Omental fat pad (tissue), 4 donors: ENCODE results near the gene CYP11A1. TPM values are rescaled to one million over a fixed set of nuclear protein-coding genes. Genes with fewer than 3 reads are reported as not detected.

Experiments
- ATAC-seq: fragments of 150-250 bp; one replicate; pipeline ENCODE4 v1.9.1; 2016; ENCODE audit warnings: mild to moderate bottlenecking, moderate library complexity; ENCODE audit not compliant: low FRiP score
- DNase-seq: peaks from one replicate; pipeline ENCODE4 v3.0.0-alpha.2; 2019; ENCODE audit warnings: low spot score
- total RNA-seq, 4 donors: library from RNA; depleted of rRNA; stranded (reverse); fragments of >200 nt; gene quantifications; one replicate each; pipeline ENCODE4 v1.1.0, GENCODE V29; 2016
- TF ChIP-seq, protein P1 (sequence below), 3 donors: fragments of 450-650 bp; IDR thresholded peaks; one replicate each; pipeline ENCODE4 v1.5.1; 2016 to 2017; ENCODE audit warnings: antibody characterized with exemption in 3 of 3, mild to moderate bottlenecking in 3 of 3, moderate library complexity in 2 of 3

CYP11A1 gene
- total RNA-seq, 4 donors from 2014 or later, result 1.3 to 4.8 (median 1.4) TPM

DNA sequence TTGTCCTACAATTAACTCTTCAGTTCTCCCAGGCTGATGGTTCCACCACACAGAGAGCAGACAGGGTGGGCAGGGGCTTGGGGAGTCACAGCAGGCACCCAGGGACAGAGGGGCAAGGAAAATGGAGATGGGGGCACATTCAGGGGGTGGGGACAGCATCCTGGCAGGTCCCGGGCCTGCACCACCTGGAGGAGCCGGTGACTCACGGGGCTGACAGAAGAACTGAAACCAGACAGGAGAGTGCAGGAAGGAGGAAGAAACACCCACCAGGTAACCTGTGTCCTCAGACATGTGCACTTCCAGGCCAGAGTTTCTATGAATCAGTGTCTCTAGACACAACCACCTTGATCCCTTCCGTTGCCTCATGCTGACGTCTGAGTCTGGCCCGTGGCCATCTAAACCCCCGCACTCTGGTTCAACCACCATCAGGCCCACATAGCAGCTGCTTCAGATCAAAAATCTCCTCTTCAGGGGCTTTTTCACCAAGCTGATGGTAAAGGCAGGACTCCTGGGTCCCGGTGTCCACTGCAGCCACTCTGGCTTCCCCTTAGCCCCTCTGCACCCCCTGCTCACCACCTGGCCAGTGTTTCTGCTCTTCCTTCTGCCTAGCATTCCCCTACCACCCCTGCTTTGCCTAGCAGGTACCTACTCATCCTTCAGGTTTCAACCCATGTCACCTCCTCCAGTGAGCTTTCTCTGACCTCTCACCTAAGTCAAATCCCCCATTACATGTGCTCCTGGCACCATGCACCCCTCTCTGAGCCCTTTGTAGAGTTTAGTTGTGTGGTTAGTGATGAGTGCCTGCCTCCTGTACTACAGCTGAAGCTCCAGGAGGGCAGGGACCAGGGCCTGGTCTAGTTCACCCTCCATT, 16.5 kb upstream of the CYP11A1 start:
- ATAC-seq (no peak), DNase-seq (no peak)
- TF ChIP-seq, protein P1, sequence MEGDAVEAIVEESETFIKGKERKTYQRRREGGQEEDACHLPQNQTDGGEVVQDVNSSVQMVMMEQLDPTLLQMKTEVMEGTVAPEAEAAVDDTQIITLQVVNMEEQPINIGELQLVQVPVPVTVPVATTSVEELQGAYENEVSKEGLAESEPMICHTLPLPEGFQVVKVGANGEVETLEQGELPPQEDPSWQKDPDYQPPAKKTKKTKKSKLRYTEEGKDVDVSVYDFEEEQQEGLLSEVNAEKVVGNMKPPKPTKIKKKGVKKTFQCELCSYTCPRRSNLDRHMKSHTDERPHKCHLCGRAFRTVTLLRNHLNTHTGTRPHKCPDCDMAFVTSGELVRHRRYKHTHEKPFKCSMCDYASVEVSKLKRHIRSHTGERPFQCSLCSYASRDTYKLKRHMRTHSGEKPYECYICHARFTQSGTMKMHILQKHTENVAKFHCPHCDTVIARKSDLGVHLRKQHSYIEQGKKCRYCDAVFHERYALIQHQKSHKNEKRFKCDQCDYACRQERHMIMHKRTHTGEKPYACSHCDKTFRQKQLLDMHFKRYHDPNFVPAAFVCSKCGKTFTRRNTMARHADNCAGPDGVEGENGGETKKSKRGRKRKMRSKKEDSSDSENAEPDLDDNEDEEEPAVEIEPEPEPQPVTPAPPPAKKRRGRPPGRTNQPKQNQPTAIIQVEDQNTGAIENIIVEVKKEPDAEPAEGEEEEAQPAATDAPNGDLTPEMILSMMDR (IDR thresholded peaks at IDR 0.05), result no peak

DNA sequence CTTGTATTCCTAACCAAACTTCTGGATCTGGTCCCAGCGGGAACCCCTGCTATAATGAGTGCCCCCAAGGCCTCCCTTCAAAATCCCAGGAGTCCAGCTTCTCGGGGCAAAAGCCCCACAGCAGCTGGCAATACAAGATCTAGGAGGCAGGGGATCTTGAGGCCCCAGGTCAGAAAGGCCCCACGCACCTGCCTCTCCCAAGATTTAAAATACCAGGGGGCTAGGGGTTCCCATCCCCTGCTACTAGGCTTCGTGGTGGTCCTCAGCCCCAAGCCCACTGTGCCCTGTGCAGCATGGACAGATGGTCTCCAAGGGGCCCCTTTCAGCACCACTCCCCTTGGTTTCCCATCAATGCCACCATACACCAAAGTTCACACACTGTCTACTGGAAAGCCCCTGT, 15.8 kb upstream of the CYP11A1 start:
- DNase-seq, result no peak
- TF ChIP-seq, protein P1 (IDR thresholded peaks at IDR 0.05), result no peak
- ATAC-seq, result no peak

DNA sequence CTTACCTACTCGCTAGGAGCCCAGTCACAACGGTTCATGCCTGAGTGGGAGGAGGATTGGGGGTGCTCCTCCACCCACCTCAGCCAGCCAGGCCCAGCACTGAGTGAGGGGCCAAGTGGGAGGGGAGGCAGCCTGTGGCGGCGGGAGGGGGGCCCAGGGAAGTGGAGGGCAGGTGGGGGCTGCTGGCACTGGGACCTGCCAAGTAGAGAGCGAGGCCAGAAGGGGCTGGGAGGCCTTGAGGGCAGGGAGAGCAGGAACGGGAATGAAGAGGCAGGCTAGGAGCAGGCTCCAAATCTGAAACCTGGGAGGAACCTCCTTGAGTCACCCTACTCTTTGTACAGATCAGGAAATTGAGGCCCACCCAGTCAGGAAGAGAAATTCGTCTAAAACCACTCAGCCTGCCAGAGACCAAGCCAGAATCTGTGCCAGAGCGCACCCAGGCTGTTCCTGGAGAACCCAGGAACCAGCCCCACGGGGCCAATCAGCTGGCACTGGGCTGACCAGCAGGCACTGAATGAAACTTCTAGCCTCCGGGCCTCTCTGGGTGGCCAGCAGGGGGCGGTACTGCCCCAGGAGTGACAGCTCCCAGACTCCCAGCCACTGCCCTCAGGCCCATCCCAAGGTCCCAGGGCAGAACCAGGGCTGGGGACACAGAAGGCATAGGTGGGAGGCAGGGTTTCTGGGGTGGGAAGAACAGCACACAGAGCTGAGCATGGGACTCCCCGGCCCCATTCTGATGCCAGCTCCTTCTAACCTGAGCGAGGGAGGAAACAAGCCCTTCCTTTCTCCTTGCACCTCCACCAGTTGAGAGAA, 14.8 kb upstream of the CYP11A1 start:
- DNase-seq, result peak; percentile 83
- TF ChIP-seq, protein P1 (IDR thresholded peaks at IDR 0.05), result peak in 2 of 3 donors; percentile 86 to 90

DNA sequence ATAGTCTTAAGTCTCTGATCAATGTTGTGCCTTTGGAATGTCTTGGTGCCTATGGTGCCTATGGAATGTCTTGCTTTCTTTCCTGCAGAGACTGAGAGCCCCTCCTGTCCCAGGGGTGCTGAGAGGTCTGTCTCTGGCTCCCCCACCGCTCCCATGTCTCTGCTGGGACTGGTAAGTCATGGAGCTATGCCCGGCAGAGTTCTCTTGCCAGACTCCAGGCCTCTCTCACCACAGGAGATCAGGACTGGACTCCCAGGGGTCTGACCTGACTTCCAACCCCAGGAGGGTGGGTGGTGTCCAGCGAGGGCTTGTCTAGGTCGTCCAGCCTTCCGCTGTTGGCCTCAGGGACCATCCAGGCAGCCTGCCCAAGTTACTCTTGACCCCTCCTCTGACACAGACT, 14.0 kb upstream of the CYP11A1 start:
- peak; percentile 10 for ATAC-seq
- DNase-seq, result no peak

More for the DNA sequence above, 14.8 kb upstream of the CYP11A1 start:
- peak; percentile 84 for ATAC-seq

DNA sequence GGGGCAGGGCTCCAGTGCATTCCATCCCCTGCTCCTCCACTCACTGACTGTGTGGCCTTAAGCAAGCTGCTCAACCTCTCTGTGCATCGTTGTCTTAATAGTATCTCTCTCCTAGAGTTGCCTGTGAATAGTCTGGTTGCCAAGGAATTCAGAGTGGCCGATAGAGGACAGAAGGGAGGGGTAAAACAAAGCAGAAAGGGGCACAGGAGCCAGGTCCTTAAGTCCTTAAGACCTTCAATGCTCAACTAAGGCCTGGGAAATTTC, 13.7 kb upstream of the CYP11A1 start:
- DNase-seq (no peak), ATAC-seq (no peak)
- TF ChIP-seq, protein P1 (IDR thresholded peaks at IDR 0.05), result no peak

More for the DNA sequence above, 14.0 kb upstream of the CYP11A1 start:
- TF ChIP-seq, protein P1 (IDR thresholded peaks at IDR 0.05), result no peak

DNA sequence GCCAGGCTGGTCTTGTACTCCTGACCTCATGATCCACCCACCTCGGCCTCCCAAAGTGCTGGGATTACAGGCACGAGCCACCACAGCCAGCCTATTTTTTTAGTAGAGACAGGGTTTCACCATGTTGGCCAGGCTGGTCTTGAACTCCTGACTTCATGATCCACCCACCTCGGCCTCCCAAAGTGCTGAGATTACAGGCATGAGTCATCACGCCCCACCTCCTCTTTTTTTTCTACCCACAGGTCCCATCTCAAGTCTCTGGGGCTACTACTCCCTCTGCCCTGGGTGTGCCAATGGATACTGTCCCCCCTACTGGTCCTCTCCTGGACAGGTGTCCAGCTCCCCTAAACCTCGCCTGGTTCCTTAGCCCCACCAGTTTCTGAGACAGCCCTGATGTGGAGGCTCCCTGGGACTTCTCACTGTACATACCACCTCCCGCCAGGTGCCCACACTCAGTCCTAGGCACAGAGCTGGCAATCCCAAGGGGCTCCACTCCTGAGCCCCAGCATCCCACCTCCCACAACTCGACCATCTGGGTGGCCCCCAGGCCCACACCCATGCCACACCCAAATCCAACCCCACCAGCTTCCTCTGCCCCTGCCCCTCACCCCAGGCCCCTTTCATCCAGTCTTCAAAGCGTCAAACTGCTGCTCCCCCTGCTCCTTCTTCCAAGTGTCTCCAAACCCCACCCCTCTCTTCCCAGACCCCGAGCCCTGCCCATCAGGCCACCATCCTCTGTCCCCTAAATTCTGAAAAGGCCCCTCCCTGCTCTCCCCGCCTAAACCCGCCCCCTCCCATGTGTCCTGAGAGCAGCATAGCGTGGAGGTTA, 13.1 kb upstream of the CYP11A1 start:
- TF ChIP-seq, protein P1 (IDR thresholded peaks at IDR 0.05), result no peak
- no peak for ATAC-seq
- no peak for DNase-seq
